A549 (cell line): ENCODE measurements around the gene PRR5. TPM values are rescaled to one million over a fixed set of nuclear protein-coding genes. Genes with fewer than 3 reads are reported as not detected.

Experiments
- CEBPB ChIP-seq, 2 experiments: fragments of >200 bp in 1 of 2; sonication (Bioruptor Twin) in 1 of 2; formaldehyde crosslinking in 1 of 2; IDR thresholded peaks; 2 replicates each; pipeline ENCODE4 v1.6.1; 2012 to 2016
- CHD2 ChIP-seq: fragments of 150-350 bp; IDR thresholded peaks from 2 replicates; pipeline ENCODE4 v1.6.1; 2014; ENCODE audit warnings: low read length; ENCODE audit not compliant: partially characterized antibody
- CTCF ChIP-seq: fragments of >200 bp; sonication (Bioruptor Twin); formaldehyde crosslinking; IDR thresholded peaks from 3 replicates; pipeline ENCODE4 v1.5.1; 2016
- EHF ChIP-seq: fragments of 250-450 bp; sonication (Bioruptor Pico); IDR thresholded peaks from 2 replicates; pipeline ENCODE4 v1.5.0; 2020; ENCODE audit warnings: mild to moderate bottlenecking
- ESRRA ChIP-seq: fragments of 150-350 bp; IDR thresholded peaks from 2 replicates; pipeline ENCODE4 v1.6.1; 2014; ENCODE audit warnings: mild to moderate bottlenecking, low read length, borderline replicate concordance
- FOSL2 ChIP-seq, 2 experiments: fragments of 450-650 bp in 1 of 2; fragments of >200 bp in 1 of 2; sonication (Bioruptor Twin) in 1 of 2; formaldehyde crosslinking; IDR thresholded peaks; 2 replicates each; pipeline versions ENCODE4 v1.5.0 to v1.6.1; 2016 to 2020; ENCODE audit warnings: mild to moderate bottlenecking in 1 of 2, moderate library complexity in 1 of 2
- HEYL ChIP-seq: fragments of 250-450 bp; sonication (Bioruptor Pico); IDR thresholded peaks from 2 replicates; pipeline ENCODE4 v1.8.0; 2021; ENCODE audit warnings: mild to moderate bottlenecking, moderate library complexity
- HOXA7 ChIP-seq: fragments of 250-450 bp; sonication (Bioruptor Pico); IDR thresholded peaks from 2 replicates; pipeline ENCODE4 v1.5.0; 2020; ENCODE audit warnings: mild to moderate bottlenecking, moderate library complexity
- KDM5A ChIP-seq: fragments of 200-600 bp; sonication (generic); IDR thresholded peaks from 2 replicates; pipeline ENCODE4 v1.6.1; 2016; ENCODE audit warnings: antibody characterized with exemption, mild to moderate bottlenecking
- MYC ChIP-seq: IDR thresholded peaks from 2 replicates; pipeline ENCODE4 v1.6.1; 2012; ENCODE audit warnings: mild to moderate bottlenecking, inconsistent platforms, low read length, improper control_type of control experiment, borderline replicate concordance
- NFE2L2 ChIP-seq: fragments of 150-350 bp; conservative IDR thresholded peaks from 2 replicates; pipeline ENCODE4 v1.6.1; 2014; ENCODE audit warnings: low read length
- PBX3 ChIP-seq: IDR thresholded peaks from 2 replicates; pipeline ENCODE4 v1.6.1; 2012
- PHF8 ChIP-seq: fragments of 200-600 bp; sonication (generic); IDR thresholded peaks from 2 replicates; pipeline ENCODE4 v1.6.1; 2016; ENCODE audit warnings: low read depth, mild to moderate bottlenecking, antibody characterized with exemption, moderate library complexity, borderline replicate concordance
- POLR2AphosphoS2 ChIP-seq: conservative IDR thresholded peaks from 2 replicates; pipeline ENCODE4 v1.6.1; 2012; ENCODE audit warnings: low read length, improper control_type of control experiment, inconsistent platforms
- RCOR1 ChIP-seq: fragments of 150-350 bp; IDR thresholded peaks from 2 replicates; pipeline ENCODE4 v1.6.1; 2014; ENCODE audit warnings: antibody characterized with exemption, low read length, low read depth
- RFX5 ChIP-seq: fragments of 450-650 bp; IDR thresholded peaks from 2 replicates; pipeline ENCODE4 v1.7.1; 2014; ENCODE audit warnings: antibody characterized with exemption, mild to moderate bottlenecking, moderate library complexity
- RNF2 ChIP-seq: fragments of 200-600 bp; sonication (generic); IDR thresholded peaks from 2 replicates; pipeline ENCODE4 v1.6.1; 2016; ENCODE audit warnings: low read depth, mild to moderate bottlenecking, antibody characterized with exemption, moderate library complexity, borderline replicate concordance
- SREBF2 ChIP-seq: fragments of 450-650 bp; IDR thresholded peaks from 2 replicates; pipeline ENCODE4 v1.6.1; 2014; ENCODE audit warnings: mild to moderate bottlenecking, moderate library complexity
- TFCP2L1 ChIP-seq: fragments of 250-450 bp; sonication (Bioruptor Pico); IDR thresholded peaks from 2 replicates; pipeline ENCODE4 v1.5.0; 2021; ENCODE audit warnings: mild to moderate bottlenecking
- ZFP36 ChIP-seq: fragments of 450-650 bp; IDR thresholded peaks from 2 replicates; pipeline ENCODE4 v1.6.1; 2014; ENCODE audit warnings: borderline replicate concordance; ENCODE audit not compliant: partially characterized antibody
- ZSCAN20 ChIP-seq: fragments of 250-450 bp; sonication (Bioruptor Pico); IDR thresholded peaks from 2 replicates; pipeline ENCODE4 v1.8.0; 2022; ENCODE audit warnings: mild to moderate bottlenecking, moderate library complexity
- polyA plus RNA-seq, 4 experiments: library from polyadenylated mRNA; depleted of rRNA in 3 of 4; stranded (reverse); fragments of >200 nt; fragmentation: RNase III in 1 of 4; extraction: RNeasy Plus Mini Kit Qiagen cat#74134 plus additional on column Dnase treatment in 1 of 4; gene quantifications; 2 replicates in 3 of 4; 3 replicates in 1 of 4; pipeline ENCODE4 v1.2.3, GENCODE V29; 2011 to 2017
- TF ChIP-seq, protein P1 (sequence below): fragments of >200 bp; sonication (Bioruptor Twin); formaldehyde crosslinking; IDR thresholded peaks from 3 replicates; pipeline ENCODE4 v1.6.1; 2016
- TF ChIP-seq, protein P2 (sequence below): IDR thresholded peaks from 2 replicates; pipeline ENCODE4 v1.6.1; 2012; ENCODE audit warnings: low read depth, borderline replicate concordance
- TF ChIP-seq, protein P3 (sequence below): fragments of 450-650 bp; IDR thresholded peaks from 2 replicates; pipeline ENCODE4 v1.6.1; 2014; ENCODE audit warnings: antibody characterized with exemption

PRR5 gene
- polyA plus RNA-seq, 2 of the 4 experiments (the other 2 are of a cell fraction) = 7.1 to 19.5 TPM

- TF ChIP-seq ESRRA (no peak), PHF8 (no peak), POLR2AphosphoS2 (no peak), KDM5A (no peak), CEBPB (IDR thresholded peaks at IDR 0.05) (no peak), ZFP36 (peak; percentile 84), EHF (CRISPR knock-in tag) (no peak), CTCF (no peak), SREBF2 (no peak), MYC (no peak), RCOR1 (no peak), TFCP2L1 (CRISPR knock-in tag) (no peak), NFE2L2 (peak; percentile 81), RNF2 (no peak), CHD2 (no peak), PBX3 (no peak), ZSCAN20 (no peak), FOSL2 (IDR thresholded peaks at IDR 0.05) (no peak), FOSL2 (CRISPR knock-in tag; IDR thresholded peaks at IDR 0.05) (no peak), HEYL (CRISPR knock-in tag) (no peak), RFX5 (no peak), HOXA7 (CRISPR knock-in tag) (no peak)
- TF ChIP-seq, protein P1, sequence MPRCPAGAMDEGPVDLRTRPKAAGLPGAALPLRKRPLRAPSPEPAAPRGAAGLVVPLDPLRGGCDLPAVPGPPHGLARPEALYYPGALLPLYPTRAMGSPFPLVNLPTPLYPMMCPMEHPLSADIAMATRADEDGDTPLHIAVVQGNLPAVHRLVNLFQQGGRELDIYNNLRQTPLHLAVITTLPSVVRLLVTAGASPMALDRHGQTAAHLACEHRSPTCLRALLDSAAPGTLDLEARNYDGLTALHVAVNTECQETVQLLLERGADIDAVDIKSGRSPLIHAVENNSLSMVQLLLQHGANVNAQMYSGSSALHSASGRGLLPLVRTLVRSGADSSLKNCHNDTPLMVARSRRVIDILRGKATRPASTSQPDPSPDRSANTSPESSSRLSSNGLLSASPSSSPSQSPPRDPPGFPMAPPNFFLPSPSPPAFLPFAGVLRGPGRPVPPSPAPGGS = no peak
- TF ChIP-seq, protein P2, sequence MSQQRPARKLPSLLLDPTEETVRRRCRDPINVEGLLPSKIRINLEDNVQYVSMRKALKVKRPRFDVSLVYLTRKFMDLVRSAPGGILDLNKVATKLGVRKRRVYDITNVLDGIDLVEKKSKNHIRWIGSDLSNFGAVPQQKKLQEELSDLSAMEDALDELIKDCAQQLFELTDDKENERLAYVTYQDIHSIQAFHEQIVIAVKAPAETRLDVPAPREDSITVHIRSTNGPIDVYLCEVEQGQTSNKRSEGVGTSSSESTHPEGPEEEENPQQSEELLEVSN = no peak
- TF ChIP-seq, protein P3, sequence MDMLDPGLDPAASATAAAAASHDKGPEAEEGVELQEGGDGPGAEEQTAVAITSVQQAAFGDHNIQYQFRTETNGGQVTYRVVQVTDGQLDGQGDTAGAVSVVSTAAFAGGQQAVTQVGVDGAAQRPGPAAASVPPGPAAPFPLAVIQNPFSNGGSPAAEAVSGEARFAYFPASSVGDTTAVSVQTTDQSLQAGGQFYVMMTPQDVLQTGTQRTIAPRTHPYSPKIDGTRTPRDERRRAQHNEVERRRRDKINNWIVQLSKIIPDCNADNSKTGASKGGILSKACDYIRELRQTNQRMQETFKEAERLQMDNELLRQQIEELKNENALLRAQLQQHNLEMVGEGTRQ = no peak
- TF ChIP-seq, all 56 proteins: peak for 5
Measured at GRCh38 chr22:44676441-44677352, 25.3 kb upstream of the PRR5 start (continued).
